EL (cell line): ENCODE results near the gene NUS1.
"Not testable (repeated sequence)": the region's sequence is repeated elsewhere in the genome, so short reads cannot be mapped to it uniquely, and the experiment has no call there.

ENCODE experiments used
- DNase-seq: peaks from one replicate; pipeline ENCODE4 v3.0.0-alpha.2; 2016

Gene NUS1

GRCh38 chr6:117674991-117675657 lies at the start of gene NUS1:
Gene NUS1, plus strand, starts transcription at chr6:117675469. Its CDS starts 202 bp downstream, at chr6:117675671.
- DNase-seq: peak; percentile 98

- DNase-seq: no peak
Observed at GRCh38 chr6:117627533-117627932, 47.7 kb upstream of the NUS1 start.

GRCh38 chr6:117629119-117629660 lies 46.1 kb upstream of the NUS1 start:
- DNase-seq: no peak

GRCh38 chr6:117637770-117638169 lies 37.5 kb upstream of the NUS1 start:
- DNase-seq: no peak

GRCh38 chr6:117642976-117643375 lies 32.3 kb upstream of the NUS1 start:
- no peak for DNase-seq

GRCh38 chr6:117651984-117652383 lies 23.3 kb upstream of the NUS1 start:
- DNase-seq: not testable (repeated sequence)

GRCh38 chr6:117653949-117654348 lies 21.3 kb upstream of the NUS1 start:
- no peak for DNase-seq

GRCh38 chr6:117655380-117655779 lies 19.9 kb upstream of the NUS1 start:
- no peak for DNase-seq

GRCh38 chr6:117666881-117667280 lies 8.4 kb upstream of the NUS1 start:
- no peak for DNase-seq

- no peak for DNase-seq
Observed at GRCh38 chr6:117668736-117669135, 6.5 kb upstream of the NUS1 start.

- DNase-seq: peak; percentile 2
Observed at GRCh38 chr6:117674503-117674902, 766 bp upstream of the NUS1 start.

GRCh38 chr6:117675658-117676301 lies 511 bp downstream of the NUS1 start:
- peak; percentile 16 for DNase-seq

- peak; percentile 18 for DNase-seq
Observed at GRCh38 chr6:117676577-117677218, 1.4 kb downstream of the NUS1 start.

- DNase-seq: peak; percentile 6
Observed at GRCh38 chr6:117677553-117678141, 2.4 kb downstream of the NUS1 start.

GRCh38 chr6:117681162-117681741 lies 6.0 kb downstream of the NUS1 start:
- no peak for DNase-seq

GRCh38 chr6:117684749-117685148 lies 9.5 kb downstream of the NUS1 start:
- no peak for DNase-seq

- DNase-seq: no peak
Observed at GRCh38 chr6:117685359-117685758, 10.1 kb downstream of the NUS1 start.

- no peak for DNase-seq
Observed at GRCh38 chr6:117687021-117687648, 11.9 kb downstream of the NUS1 start.

GRCh38 chr6:117689584-117689983 lies 14.3 kb downstream of the NUS1 start:
- not testable (repeated sequence) for DNase-seq

GRCh38 chr6:117706504-117706903 lies 31.2 kb downstream of the NUS1 start:
- DNase-seq: no peak

GRCh38 chr6:117706936-117707509 lies 31.8 kb downstream of the NUS1 start:
- DNase-seq: not testable (repeated sequence)

GRCh38 chr6:117711369-117711768 lies 36.1 kb downstream of the NUS1 start:
- no peak for DNase-seq
